Transverse colon (tissue), 4 donors: ENCODE results near the gene PIEZO2. TPM values are rescaled to one million over a fixed set of nuclear protein-coding genes. Genes with fewer than 3 reads are reported as not detected.

ENCODE experiments used
- DNase-seq: peaks from one replicate; pipeline ENCODE4 v3.0.0-alpha.2; 2019
- H3K27ac ChIP-seq, 4 donors: fragments of 200-600 bp; sonication (generic); 2 replicates each; pipeline ENCODE4 v1.5.1; 2016 to 2018; ENCODE audit warnings: inconsistent platforms in 4 of 4
- H3K27me3 ChIP-seq: fragments of 200-600 bp; sonication (generic); 2 replicates; pipeline ENCODE4 v1.5.1; 2017; ENCODE audit warnings: inconsistent platforms
- H3K36me3 ChIP-seq, 4 donors: fragments of 200-600 bp; sonication (generic); 2 replicates each; pipeline ENCODE4 v1.5.1; 2017 to 2019; ENCODE audit warnings: inconsistent platforms in 4 of 4
- H3K4me1 ChIP-seq, 4 donors: fragments of 200-600 bp; sonication (generic); 2 replicates each; pipeline ENCODE4 v1.5.1; 2017 to 2020; ENCODE audit warnings: inconsistent platforms in 4 of 4
- H3K4me3 ChIP-seq, 4 donors: fragments of 200-600 bp; sonication (generic); 1 replicate in 1 of 4; 2 replicates in 3 of 4; pipeline versions ENCODE4 v1.5.1 to v1.6.1; 2017 to 2019; ENCODE audit warnings: inconsistent platforms in 4 of 4
- H3K9me3 ChIP-seq, 2 donors: fragments of 200-600 bp; sonication (generic); 2 replicates each; pipeline ENCODE4 v1.5.1; 2017 to 2019; ENCODE audit warnings: inconsistent platforms in 2 of 2
- CTCF ChIP-seq, 5 experiments: fragments of 200-600 bp in 3 of 5; fragments of 450-650 bp in 2 of 5; sonication (generic) in 3 of 5; IDR thresholded peaks; 1 replicate in 2 of 5; 2 replicates in 3 of 5; pipeline ENCODE4 v1.5.1; 2016 to 2017; ENCODE audit warnings: antibody characterized with exemption in 5 of 5, inconsistent platforms in 3 of 5, mild to moderate bottlenecking in 2 of 5, moderate library complexity in 1 of 5
- EP300 ChIP-seq: sonication (generic); formaldehyde crosslinking; IDR thresholded peaks from one replicate; pipeline ENCODE4 v1.6.1; 2017; ENCODE audit warnings: antibody characterized with exemption, low read depth
- POLR2A ChIP-seq: fragments of 450-650 bp; IDR thresholded peaks from one replicate; pipeline ENCODE4 v1.6.1; 2016; ENCODE audit warnings: antibody characterized with exemption, mild to moderate bottlenecking, moderate library complexity
- POLR2AphosphoS5 ChIP-seq, 3 donors: sonication (generic); formaldehyde crosslinking; IDR thresholded peaks; one replicate each; pipeline ENCODE4 v1.6.1; 2016; ENCODE audit warnings: antibody characterized with exemption in 3 of 3
- WGBS, 2 donors: methylation state at CpG; one replicate each; pipeline ENCODE4 v1.1.5; 2018; ENCODE audit warnings: low coverage in 1 of 2; 5-methylcytosine and 5-hydroxymethylcytosine counted together
- in situ Hi-C, 4 donors: fragments of 200-750 bp; cut with MboI; loops; one replicate each; pipeline versions ENCODE4 v1.15.0 to v1.15.1; 2017; ENCODE audit warnings: low sequenced_read_pairs in 3 of 4, low pct_ligation_motif_present in 1 of 4, low pct_unique_long_range_greater_than_20kb in 1 of 4
- intact Hi-C: fragments of 100-400 bp; cut with DNase I; formaldehyde crosslinking; loops from one replicate; pipeline ENCODE4 v1.15.1; 2023; ENCODE audit warnings: low total_unique reads
- total RNA-seq, 4 donors: library from RNA; depleted of rRNA; stranded (reverse); fragments of >200 nt; gene quantifications; one replicate each; pipeline ENCODE4 v1.1.0, GENCODE V29; 2016

The PIEZO2 gene
- total RNA-seq, 4 donors from 2014 or later = 2.9 to 7.5 (median 4.5) TPM

- WGBS, 2 donors = 47% methylated on average over 2 of the region's 2 CpGs; no CpG with 5 or more reads in 1 of the 2 donors
- intact Hi-C loops (no loop called here), in situ Hi-C loops (no loop called here)
- TF ChIP-seq CTCF (IDR thresholded peaks at IDR 0.05) = no peak
- H3K27me3 ChIP-seq = no peaks in the 10 kb centered on the region
- H3K9me3 ChIP-seq = no peaks in the 10 kb centered on the region
- DNase-seq = no peak
- H3K27ac ChIP-seq = no peak overlapping the region
- no peaks in the 10 kb centered on the region for H3K4me1 ChIP-seq
- H3K36me3 ChIP-seq = no peaks in the 10 kb centered on the region
- no peak overlapping the region for H3K4me3 ChIP-seq
These were observed 27.9 kb downstream of the PIEZO2 start for GRCh38 chr18:11121443-11121849.

GRCh38 chr18:11119959-11120587 is 29.3 kb downstream of the PIEZO2 start:
- Histone ChIP-seq H3K4me1 (no peaks in the 10 kb centered on the region), H3K36me3 (no peaks in the 10 kb centered on the region), H3K9me3 (no peaks in the 10 kb centered on the region), H3K27me3 (no peaks in the 10 kb centered on the region), H3K27ac (no peak overlapping the region), H3K4me3 (no peak overlapping the region)
- no peak for DNase-seq
- in situ Hi-C loops (no loop called here), intact Hi-C loops (no loop called here)
- 29 to 37% methylated on average over 5 of the region's 5 CpGs for WGBS, 2 donors
- TF ChIP-seq CTCF (IDR thresholded peaks at IDR 0.05) = no peak
- TF ChIP-seq POLR2AphosphoS5 (IDR thresholded peaks at IDR 0.05) = no peak
- no peak for TF ChIP-seq POLR2A
- TF ChIP-seq EP300 = no peak

GRCh38 chr18:11119550-11119949 is 29.8 kb downstream of the PIEZO2 start:
- TF ChIP-seq POLR2A = no peak
- DNase-seq = no peak
- in situ Hi-C loops = no loop called here
- no peaks in the 10 kb centered on the region for H3K27me3 ChIP-seq
- H3K4me3 ChIP-seq = no peak overlapping the region
- no peaks in the 10 kb centered on the region for H3K36me3 ChIP-seq
- no peaks in the 10 kb centered on the region for H3K4me1 ChIP-seq
- H3K27ac ChIP-seq = no peak overlapping the region
- no peaks in the 10 kb centered on the region for H3K9me3 ChIP-seq
- intact Hi-C loops = no loop called here
- 58 to 63% methylated on average over 4 of the region's 4 CpGs for WGBS, 2 donors

- H3K4me1 ChIP-seq = no peaks in the 10 kb centered on the region
- no peak overlapping the region for H3K27ac ChIP-seq
- DNase-seq = no peak
- H3K36me3 ChIP-seq = no peaks in the 10 kb centered on the region
- intact Hi-C loops = no loop called here
- WGBS, 2 donors = 52 to 86% methylated on average over 3 of the region's 3 CpGs
- TF ChIP-seq POLR2AphosphoS5 (IDR thresholded peaks at IDR 0.05) (no peak), POLR2A (no peak), CTCF (IDR thresholded peaks at IDR 0.05) (no peak)
- H3K27me3 ChIP-seq = no peaks in the 10 kb centered on the region
- H3K4me3 ChIP-seq = no peak overlapping the region
- no peaks in the 10 kb centered on the region for H3K9me3 ChIP-seq
- in situ Hi-C loops = no loop called here
These were observed 31.2 kb downstream of the PIEZO2 start for GRCh38 chr18:11118051-11118766.

- in situ Hi-C loops = no loop called here
- WGBS, 2 donors = 83 to 100% methylated on average over 1 of the region's 1 CpG
- H3K9me3 ChIP-seq = no peaks in the 10 kb centered on the region
These were observed 34.1 kb downstream of the PIEZO2 start for GRCh38 chr18:11115276-11115675.

More at GRCh38 chr18:11115276-11115675, 34.1 kb downstream of the PIEZO2 start:
- Histone ChIP-seq H3K4me1 (no peaks in the 10 kb centered on the region), H3K27me3 (no peaks in the 10 kb centered on the region), H3K36me3 (no peaks in the 10 kb centered on the region), H3K27ac (no peak overlapping the region), H3K4me3 (no peak overlapping the region)
- intact Hi-C loops = no loop called here
- DNase-seq = no peak
- TF ChIP-seq POLR2AphosphoS5 (IDR thresholded peaks at IDR 0.05) (no peak), EP300 (no peak), POLR2A (no peak), CTCF (IDR thresholded peaks at IDR 0.05) (no peak)
